GM12801 (cell line): ENCODE measurements around the gene FBXW12.

Experiments used
- CTCF ChIP-seq: IDR thresholded peaks from one replicate; pipeline ENCODE4 v1.5.1; 2011; ENCODE audit warnings: control low read depth; ENCODE audit not compliant: insufficient read length; ENCODE audit errors: extremely low read depth

FBXW12 gene

GRCh38 chr3:48420561-48420960, 48.5 kb downstream of the FBXW12 start:
- TF ChIP-seq CTCF: no peak

- no peak for TF ChIP-seq CTCF
Observed at GRCh38 chr3:48422272-48422671, 50.3 kb downstream of the FBXW12 start.

- no peak for TF ChIP-seq CTCF
Observed at GRCh38 chr3:48422681-48423080, 50.7 kb downstream of the FBXW12 start.

- TF ChIP-seq CTCF: no peak
Observed at GRCh38 chr3:48423241-48423882, 51.3 kb downstream of the FBXW12 start.

GRCh38 chr3:48423883-48424695, 52.1 kb downstream of the FBXW12 start:
- no peak for TF ChIP-seq CTCF

GRCh38 chr3:48425281-48425812, 53.3 kb downstream of the FBXW12 start:
- no peak for TF ChIP-seq CTCF

GRCh38 chr3:48426401-48426909, 54.4 kb downstream of the FBXW12 start:
- TF ChIP-seq CTCF: no peak
